Subcutaneous abdominal adipose tissue (tissue), 5 donors: ENCODE measurements around the gene BPGM.

Experiments used
- H3K27ac ChIP-seq: one replicate; pipeline ENCODE4 v1.7.0; 2013; ENCODE audit warnings: low read depth, mild to moderate bottlenecking, inconsistent platforms, low read length, moderate library complexity
- H3K27me3 ChIP-seq, 5 donors: one replicate each; pipeline ENCODE4 v1.7.0; 2013; ENCODE audit warnings: low read length in 5 of 5, inconsistent platforms in 1 of 5; ENCODE audit not compliant: control insufficient read depth in 5 of 5, insufficient read depth in 4 of 5
- H3K36me3 ChIP-seq, 5 donors: one replicate each; pipeline ENCODE4 v1.7.0; 2013; ENCODE audit warnings: low read length in 5 of 5; ENCODE audit not compliant: control insufficient read depth in 5 of 5, insufficient read depth in 5 of 5
- H3K4me1 ChIP-seq, 5 donors: one replicate each; pipeline ENCODE4 v1.7.0; 2013; ENCODE audit warnings: low read length in 5 of 5, mild to moderate bottlenecking in 3 of 5, moderate library complexity in 1 of 5; ENCODE audit not compliant: control insufficient read depth in 5 of 5, insufficient read depth in 5 of 5
- H3K4me3 ChIP-seq, 5 donors: one replicate each; pipeline ENCODE4 v1.7.0; 2013; ENCODE audit warnings: low read length in 5 of 5, low read depth in 1 of 5
- H3K9ac ChIP-seq, 5 donors: one replicate each; pipeline ENCODE4 v1.7.0; 2013; ENCODE audit warnings: low read length in 5 of 5, mild to moderate bottlenecking in 4 of 5, moderate library complexity in 3 of 5
- H3K9me3 ChIP-seq, 5 donors: one replicate each; pipeline ENCODE4 v1.7.0; 2013; ENCODE audit warnings: low read length in 5 of 5; ENCODE audit not compliant: control insufficient read depth in 5 of 5
- donor health status: healthy.
- donor health status: healthy.
- donor health status: healthy.
- donor health status: healthy.
- donor health status: healthy.

Gene BPGM

GRCh38 chr7:134693256-134693655, 46.6 kb downstream of the BPGM start:
- H3K27ac ChIP-seq = peak overlapping the region; percentile 55
- H3K9me3 ChIP-seq = no peaks in the 10 kb centered on the region
- H3K27me3 ChIP-seq = no peaks in the 10 kb centered on the region
- peaks cover 4 to 48% (median 42%) of the 10 kb centered on the region in 5 donors for H3K4me1 ChIP-seq
- no peak overlapping the region for H3K4me3 ChIP-seq
- no peaks in the 10 kb centered on the region for H3K36me3 ChIP-seq
- H3K9ac ChIP-seq = no peak overlapping the region

GRCh38 chr7:134694299-134694698, 47.6 kb downstream of the BPGM start:
- Histone ChIP-seq H3K27me3 (no peaks in the 10 kb centered on the region), H3K36me3 (no peaks in the 10 kb centered on the region), H3K9me3 (no peaks in the 10 kb centered on the region), H3K4me3 (no peak overlapping the region), H3K27ac (peak overlapping the region; percentile 13), H3K9ac (no peak overlapping the region), H3K4me1 (peaks cover 4 to 46% (median 43%) of the 10 kb centered on the region in 5 donors)

- Histone ChIP-seq H3K27me3 (no peaks in the 10 kb centered on the region), H3K4me1 (peaks cover 4 to 49% (median 48%) of the 10 kb centered on the region in 5 donors), H3K27ac (peak overlapping the region; percentile 13), H3K9me3 (no peaks in the 10 kb centered on the region), H3K36me3 (no peaks in the 10 kb centered on the region), H3K9ac (no peak overlapping the region), H3K4me3 (no peak overlapping the region)
Observed at GRCh38 chr7:134694767-134695166, 48.1 kb downstream of the BPGM start.

- H3K4me3 ChIP-seq = no peak overlapping the region
- peaks cover 4 to 53% (median 50%) of the 10 kb centered on the region in 5 donors for H3K4me1 ChIP-seq
- peak overlapping the region; percentile 20 for H3K27ac ChIP-seq
- H3K36me3 ChIP-seq = no peaks in the 10 kb centered on the region
- no peaks in the 10 kb centered on the region for H3K9me3 ChIP-seq
- peak overlapping the region in 1 of 5 donors; percentile 29 for H3K9ac ChIP-seq
- no peaks in the 10 kb centered on the region for H3K27me3 ChIP-seq
Observed at GRCh38 chr7:134695321-134695860, 48.7 kb downstream of the BPGM start.

- peaks cover 0 to 47% (median 43%) of the 10 kb centered on the region in 5 donors for H3K4me1 ChIP-seq
- H3K27me3 ChIP-seq = no peaks in the 10 kb centered on the region
- H3K9ac ChIP-seq = no peak overlapping the region
- H3K27ac ChIP-seq = no peak overlapping the region
- no peaks in the 10 kb centered on the region for H3K36me3 ChIP-seq
- H3K4me3 ChIP-seq = no peak overlapping the region
- H3K9me3 ChIP-seq = no peaks in the 10 kb centered on the region
Observed at GRCh38 chr7:134696261-134696660, 49.6 kb downstream of the BPGM start.

- Histone ChIP-seq H3K9me3 (no peaks in the 10 kb centered on the region), H3K4me3 (no peak overlapping the region), H3K36me3 (no peaks in the 10 kb centered on the region), H3K4me1 (peaks cover 0 to 39% (median 37%) of the 10 kb centered on the region in 5 donors), H3K27me3 (no peaks in the 10 kb centered on the region), H3K9ac (no peak overlapping the region), H3K27ac (no peak overlapping the region)
Observed at GRCh38 chr7:134697205-134697886, 50.7 kb downstream of the BPGM start.

- Histone ChIP-seq H3K27ac (no peak overlapping the region), H3K36me3 (no peaks in the 10 kb centered on the region), H3K9me3 (no peaks in the 10 kb centered on the region), H3K9ac (no peak overlapping the region), H3K4me1 (peaks cover 0 to 36% (median 28%) of the 10 kb centered on the region in 5 donors), H3K4me3 (no peak overlapping the region), H3K27me3 (no peaks in the 10 kb centered on the region)
Observed at GRCh38 chr7:134698481-134698880, 51.8 kb downstream of the BPGM start.

GRCh38 chr7:134699021-134699818, 52.6 kb downstream of the BPGM start:
- no peaks in the 10 kb centered on the region for H3K9me3 ChIP-seq
- H3K4me1 ChIP-seq = peaks cover 0 to 39% (median 31%) of the 10 kb centered on the region in 5 donors
- no peaks in the 10 kb centered on the region for H3K27me3 ChIP-seq
- H3K36me3 ChIP-seq = no peaks in the 10 kb centered on the region
- no peak overlapping the region for H3K9ac ChIP-seq
- H3K4me3 ChIP-seq = no peak overlapping the region
- H3K27ac ChIP-seq = no peak overlapping the region

GRCh38 chr7:134699899-134700298, 53.2 kb downstream of the BPGM start:
- Histone ChIP-seq H3K27ac (no peak overlapping the region), H3K9ac (no peak overlapping the region), H3K4me3 (no peak overlapping the region), H3K27me3 (no peaks in the 10 kb centered on the region), H3K36me3 (no peaks in the 10 kb centered on the region), H3K4me1 (peaks cover 0 to 41% (median 26%) of the 10 kb centered on the region in 5 donors), H3K9me3 (no peaks in the 10 kb centered on the region)

GRCh38 chr7:134701272-134701671, 54.6 kb downstream of the BPGM start:
- Histone ChIP-seq H3K36me3 (no peaks in the 10 kb centered on the region), H3K4me1 (peaks cover 3 to 37% (median 24%) of the 10 kb centered on the region in 5 donors), H3K27ac (no peak overlapping the region), H3K9me3 (no peaks in the 10 kb centered on the region), H3K9ac (no peak overlapping the region), H3K27me3 (no peaks in the 10 kb centered on the region), H3K4me3 (no peak overlapping the region)
